Transverse colon (tissue), 4 donors: Measurements from ENCODE around the gene DHX58.

Experiments used
- EP300 ChIP-seq: sonication (generic); formaldehyde crosslinking; IDR thresholded peaks from one replicate; pipeline ENCODE4 v1.6.1; 2017; ENCODE audit warnings: antibody characterized with exemption, low read depth
- POLR2A ChIP-seq: fragments of 450-650 bp; IDR thresholded peaks from one replicate; pipeline ENCODE4 v1.6.1; 2016; ENCODE audit warnings: antibody characterized with exemption, mild to moderate bottlenecking, moderate library complexity
- POLR2AphosphoS5 ChIP-seq, 3 donors: sonication (generic); formaldehyde crosslinking; IDR thresholded peaks; one replicate each; pipeline ENCODE4 v1.6.1; 2016; ENCODE audit warnings: antibody characterized with exemption in 3 of 3
- TF ChIP-seq, protein P1 (sequence below), 5 experiments: fragments of 200-600 bp in 3 of 5; fragments of 450-650 bp in 2 of 5; sonication (generic) in 3 of 5; IDR thresholded peaks; 1 replicate in 2 of 5; 2 replicates in 3 of 5; pipeline ENCODE4 v1.5.1; 2016 to 2017; ENCODE audit warnings: antibody characterized with exemption in 5 of 5, inconsistent platforms in 3 of 5, mild to moderate bottlenecking in 2 of 5, moderate library complexity in 1 of 5

DNA sequence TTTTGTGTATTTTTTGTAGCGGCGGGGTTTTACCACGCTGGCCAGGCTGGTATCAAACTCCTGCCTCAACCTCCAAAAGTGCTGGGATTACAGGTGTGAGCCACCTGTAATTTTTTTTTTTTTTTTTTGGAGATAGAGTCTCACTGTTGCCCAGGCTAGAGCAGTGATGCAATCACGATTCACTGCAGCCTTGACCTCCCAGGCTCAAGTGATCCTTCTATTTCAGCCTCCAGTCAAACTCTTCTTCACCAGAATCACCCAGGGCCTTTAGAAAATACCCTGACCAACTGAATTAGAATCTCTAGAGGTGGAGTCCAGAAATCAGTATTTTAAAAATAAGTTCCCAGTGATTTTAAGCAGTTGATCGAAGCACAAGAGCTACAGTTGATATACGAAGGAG is 22.6 kb upstream of the DHX58 start:
- TF ChIP-seq, protein P1, sequence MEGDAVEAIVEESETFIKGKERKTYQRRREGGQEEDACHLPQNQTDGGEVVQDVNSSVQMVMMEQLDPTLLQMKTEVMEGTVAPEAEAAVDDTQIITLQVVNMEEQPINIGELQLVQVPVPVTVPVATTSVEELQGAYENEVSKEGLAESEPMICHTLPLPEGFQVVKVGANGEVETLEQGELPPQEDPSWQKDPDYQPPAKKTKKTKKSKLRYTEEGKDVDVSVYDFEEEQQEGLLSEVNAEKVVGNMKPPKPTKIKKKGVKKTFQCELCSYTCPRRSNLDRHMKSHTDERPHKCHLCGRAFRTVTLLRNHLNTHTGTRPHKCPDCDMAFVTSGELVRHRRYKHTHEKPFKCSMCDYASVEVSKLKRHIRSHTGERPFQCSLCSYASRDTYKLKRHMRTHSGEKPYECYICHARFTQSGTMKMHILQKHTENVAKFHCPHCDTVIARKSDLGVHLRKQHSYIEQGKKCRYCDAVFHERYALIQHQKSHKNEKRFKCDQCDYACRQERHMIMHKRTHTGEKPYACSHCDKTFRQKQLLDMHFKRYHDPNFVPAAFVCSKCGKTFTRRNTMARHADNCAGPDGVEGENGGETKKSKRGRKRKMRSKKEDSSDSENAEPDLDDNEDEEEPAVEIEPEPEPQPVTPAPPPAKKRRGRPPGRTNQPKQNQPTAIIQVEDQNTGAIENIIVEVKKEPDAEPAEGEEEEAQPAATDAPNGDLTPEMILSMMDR (IDR thresholded peaks at IDR 0.05): no peak
- TF ChIP-seq POLR2A (no peak), POLR2AphosphoS5 (IDR thresholded peaks at IDR 0.05) (no peak), EP300 (no peak)
